DMS53 (cell line): ENCODE data around the gene KLF13.
"Not testable (repeated sequence)": the region's sequence is repeated elsewhere in the genome, so short reads cannot be mapped to it uniquely, and the experiment has no call there.

ENCODE experiments used
- DNase-seq: peaks from one replicate; lab custom pipeline; 2025; lab: John Stamatoyannopoulos, UW

Gene KLF13

DNA sequence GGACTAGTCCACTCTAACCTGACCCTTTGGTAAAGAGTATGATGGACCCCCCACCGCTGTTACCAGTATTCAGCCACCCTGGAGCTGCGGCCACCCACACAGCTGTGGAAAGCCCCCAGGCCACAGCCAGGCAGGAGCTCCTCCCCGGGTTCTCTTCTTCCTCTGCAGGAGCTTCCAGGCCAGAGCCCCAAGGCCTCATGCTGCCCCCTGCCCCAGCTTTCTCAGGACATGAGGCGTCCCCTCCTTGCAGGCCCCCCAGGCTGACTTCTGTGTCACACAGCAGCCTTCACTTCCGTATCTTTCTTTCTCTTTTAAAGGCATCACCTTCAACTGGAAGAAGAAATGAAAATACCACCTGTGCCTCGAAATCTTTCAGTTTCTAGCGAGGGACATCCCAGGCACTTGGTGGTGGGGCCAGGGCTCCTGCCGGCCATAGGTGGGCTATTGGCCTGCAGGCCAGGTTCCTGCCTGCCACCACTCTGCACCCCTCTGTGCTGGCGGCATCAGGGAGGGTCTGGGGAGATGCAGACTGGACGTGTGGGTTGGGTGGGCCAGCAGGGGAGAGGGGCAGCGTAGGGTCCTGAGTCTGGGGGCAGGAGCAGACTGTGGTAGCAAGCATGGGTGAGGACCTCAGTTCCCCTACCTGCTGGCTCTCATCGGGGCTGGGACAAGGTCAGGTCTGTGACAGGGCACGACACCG lies 19.9 kb downstream of the KLF13 start:
- no peak for DNase-seq

DNA sequence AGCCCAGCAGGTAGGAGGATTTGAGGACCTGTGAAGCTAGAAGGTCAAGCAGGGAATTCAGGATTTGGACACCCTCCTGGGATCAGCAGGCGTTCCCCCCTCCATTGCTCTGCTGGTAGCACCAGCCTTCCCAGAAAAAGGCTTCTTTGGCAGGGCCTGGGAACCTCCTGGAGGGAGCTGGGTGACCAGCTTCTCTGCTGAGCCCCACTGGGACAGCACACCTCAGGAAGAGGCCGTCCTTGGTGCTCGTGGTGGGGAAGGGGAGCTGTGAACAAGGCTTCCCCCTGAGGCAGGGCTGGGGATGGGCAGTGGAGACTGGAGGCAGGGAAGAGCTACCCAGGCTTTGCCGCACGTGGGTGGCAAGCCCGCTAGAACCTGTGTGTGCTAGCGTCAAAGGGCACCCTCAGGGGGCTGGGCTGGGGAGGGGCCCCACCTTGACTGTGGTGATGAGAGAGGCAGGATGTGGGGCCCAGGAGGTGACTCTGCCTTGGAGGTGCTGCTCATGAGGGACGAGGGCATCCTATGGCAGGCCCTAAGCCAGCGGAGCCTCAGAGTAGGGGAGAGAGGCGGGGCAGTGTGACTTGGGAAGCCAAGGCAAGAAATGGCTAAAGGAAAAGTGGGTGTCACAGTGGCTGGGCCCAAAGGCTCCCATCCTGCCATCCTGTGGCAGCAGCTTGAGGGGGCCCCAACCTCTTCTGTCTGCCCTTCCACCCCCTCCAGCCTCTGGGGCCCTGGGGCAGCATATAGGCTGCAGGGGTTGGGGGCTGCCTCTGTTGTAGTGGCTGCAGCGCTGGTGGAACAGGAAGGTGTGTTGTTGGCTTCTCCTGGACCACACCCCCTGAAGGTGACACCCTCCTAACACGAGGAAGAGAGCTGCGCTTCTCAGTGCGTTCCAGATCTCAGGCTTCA lies 20.7 kb downstream of the KLF13 start:
- no peak for DNase-seq

DNA sequence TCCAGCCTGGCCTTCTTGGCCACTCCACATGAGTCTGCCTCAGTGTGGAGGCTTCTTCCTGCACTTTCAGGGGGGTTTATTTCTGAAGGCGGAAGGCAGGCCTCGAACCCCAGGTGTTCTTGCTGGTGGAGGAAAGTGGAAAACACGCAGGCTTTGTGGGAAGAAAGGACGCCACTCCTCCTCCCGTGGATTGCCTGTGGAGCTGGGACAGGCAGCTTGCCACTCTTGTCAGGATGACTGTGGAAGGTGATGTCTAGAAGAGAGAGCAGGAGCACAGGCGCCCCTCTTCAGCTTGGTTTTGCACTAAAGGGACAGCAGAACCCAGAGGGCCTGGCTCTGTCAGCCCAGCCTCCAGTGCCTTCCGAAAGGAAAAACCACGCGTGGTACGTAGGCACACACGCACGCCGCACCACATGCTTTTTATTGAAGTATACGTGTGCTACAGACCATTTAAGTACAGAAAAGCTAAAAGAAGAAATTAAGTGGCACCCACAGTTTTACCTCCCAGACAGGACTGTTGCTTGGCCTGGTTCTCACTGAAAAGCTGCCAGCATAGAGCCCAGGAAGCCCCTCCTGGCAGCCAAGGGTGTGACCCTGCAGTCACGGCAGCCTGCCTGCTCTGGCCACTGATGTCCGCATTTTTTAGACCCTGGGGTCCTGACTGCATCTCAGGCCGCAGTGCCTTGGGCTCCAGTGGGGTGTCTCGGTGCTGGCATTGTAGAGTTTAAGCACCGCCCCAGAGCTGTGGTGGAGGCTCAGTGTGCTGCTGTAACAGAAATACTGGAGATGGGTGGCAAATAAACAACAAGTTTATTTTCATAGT lies 21.6 kb downstream of the KLF13 start:
- DNase-seq: no peak

DNA sequence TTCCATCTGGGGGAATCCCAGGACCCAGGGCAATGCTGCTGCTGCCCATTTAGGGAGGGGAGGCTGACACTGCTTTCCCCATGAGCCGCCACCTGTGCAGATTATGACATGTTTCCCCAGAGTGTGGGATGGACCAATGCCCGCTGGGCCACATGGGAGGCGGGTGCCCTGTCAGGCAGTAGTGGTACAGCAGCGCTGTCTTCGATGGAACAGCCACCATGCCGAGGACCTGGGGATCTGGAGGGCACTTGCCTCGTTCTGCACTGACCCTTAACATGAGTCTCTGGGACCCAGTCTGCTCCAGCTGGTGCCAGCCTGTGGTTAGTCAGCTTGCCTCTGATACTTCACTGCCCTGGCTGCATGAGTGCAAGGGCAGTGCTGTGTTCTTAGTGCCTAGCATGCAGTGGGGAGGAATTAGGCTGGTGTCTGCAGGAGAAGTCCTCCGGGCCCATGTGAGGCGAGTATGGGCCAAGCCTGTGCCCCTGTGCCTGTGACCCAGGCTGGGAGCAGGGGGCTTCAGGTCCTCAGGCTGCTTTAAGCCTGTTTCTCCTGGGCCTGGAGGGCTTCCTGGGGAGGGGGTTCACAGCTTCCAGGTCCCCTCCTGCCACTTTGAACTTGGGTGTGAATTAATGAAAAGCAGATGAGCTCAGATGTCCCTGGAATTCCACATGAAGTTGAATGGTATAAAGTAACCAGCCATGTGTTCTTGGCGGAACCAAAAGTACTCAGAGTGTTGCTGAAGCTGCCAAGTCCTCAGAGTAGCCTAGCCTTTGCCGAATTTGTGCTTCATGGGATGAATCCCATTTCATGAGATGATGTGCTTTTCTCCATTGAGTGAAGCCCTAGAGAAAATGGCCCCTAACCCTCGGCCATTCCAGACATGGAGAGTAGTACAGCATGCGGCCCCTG lies 22.9 kb downstream of the KLF13 start:
- no peak for DNase-seq

DNA sequence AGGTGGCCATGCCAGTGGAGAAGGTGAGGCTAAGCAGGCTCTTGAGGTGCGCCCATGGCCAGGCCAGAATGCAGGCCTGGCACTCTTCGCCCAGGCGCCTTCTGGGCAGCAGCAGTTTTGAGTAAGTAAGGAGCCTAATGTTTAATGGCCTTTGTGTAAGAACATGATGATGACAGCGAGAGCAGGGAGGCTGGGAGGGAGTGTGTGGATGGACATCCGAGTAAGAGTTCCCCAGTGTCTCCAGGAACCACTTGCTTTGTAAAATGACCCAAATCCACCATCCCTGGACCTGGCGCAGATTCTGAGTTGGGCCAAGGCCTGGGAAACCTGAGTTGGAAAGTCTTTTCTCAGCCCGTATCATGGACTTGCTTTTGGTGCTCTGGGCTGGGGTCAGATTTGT lies 24.1 kb downstream of the KLF13 start:
- DNase-seq: no peak

DNA sequence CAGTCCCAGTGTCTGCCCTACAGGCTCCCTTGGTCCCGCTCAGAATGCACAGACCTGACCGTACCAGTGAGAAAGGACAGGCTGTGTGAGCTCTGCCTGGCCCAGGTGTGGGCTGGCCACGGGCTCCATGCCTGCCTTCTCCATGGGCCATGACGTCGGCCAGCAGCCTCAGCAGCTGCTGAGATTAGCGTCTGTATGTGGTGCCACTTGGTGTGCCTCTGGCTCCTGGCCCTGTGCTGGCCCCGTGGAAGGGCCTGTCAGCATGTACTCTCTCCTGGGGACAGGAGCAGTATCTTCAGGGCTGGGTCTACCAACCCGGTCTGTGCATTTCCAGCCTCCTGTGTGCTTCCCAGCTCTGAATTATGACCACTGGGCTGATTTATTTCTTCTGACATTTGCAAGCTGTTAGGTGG lies 25.7 kb downstream of the KLF13 start:
- peak; percentile 64 for DNase-seq

DNA sequence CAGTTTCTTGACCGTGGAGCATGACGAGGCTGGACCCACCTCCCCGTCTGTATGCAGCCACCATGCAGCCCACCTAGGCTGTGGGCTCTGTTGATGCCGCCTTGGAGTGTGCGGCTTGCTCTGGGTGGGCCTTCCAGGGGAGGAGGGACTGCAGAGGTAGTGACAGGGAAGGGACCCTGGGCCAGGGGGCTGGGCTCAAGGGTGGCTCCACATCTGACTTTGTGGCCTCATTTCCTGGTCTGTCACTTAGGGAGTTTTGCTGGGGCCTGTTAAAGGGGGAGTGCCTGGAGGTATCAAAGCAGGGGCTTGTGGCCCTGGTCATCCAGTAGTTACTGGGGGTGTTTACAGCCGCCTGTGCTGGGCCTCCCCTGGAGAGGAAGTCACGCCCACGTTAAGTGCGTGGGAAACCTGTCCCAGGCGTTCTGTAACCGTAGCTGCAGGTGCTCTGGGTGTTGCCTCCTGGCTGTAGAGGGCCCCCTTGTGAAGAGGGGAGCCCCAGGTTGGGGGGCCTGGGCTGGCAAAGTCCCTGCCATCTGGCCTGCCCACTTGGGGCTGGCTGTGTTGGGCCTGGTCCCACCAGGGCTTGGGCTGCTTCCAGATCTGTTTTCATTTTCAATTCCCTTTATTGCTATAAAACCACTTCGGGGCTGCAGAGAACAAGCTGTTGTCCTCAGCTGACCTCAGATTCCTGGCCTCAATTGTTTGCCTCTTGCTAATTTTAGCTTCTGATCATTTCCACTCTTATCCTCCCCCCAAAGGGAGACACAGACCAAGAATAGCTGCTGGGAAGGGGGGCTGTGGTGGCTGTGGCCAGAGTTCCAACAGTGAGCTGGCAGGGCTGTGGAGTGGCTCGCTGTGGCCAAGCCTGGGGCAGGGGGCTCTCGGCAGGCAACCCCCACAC lies 26.5 kb downstream of the KLF13 start:
- peak; percentile 40 for DNase-seq

DNA sequence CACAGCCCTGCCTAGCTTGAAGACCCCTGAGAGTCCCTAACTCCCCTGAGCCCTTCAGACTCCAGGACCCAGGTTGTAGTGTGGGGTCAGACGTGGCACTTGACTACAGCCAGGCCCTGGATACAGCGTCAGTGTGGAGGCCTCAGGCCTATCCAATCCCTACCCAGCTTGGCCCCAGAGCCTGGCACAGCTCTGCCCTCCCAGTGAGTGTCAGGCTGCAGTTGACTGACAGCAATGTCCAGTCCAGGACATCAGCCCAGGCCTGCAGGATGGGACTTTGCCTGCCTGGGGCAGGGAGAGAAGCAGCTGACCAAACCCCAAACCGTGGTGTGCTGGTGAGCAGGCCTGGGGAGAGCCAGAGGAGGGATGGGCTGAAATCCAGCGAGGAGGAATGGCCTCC lies 27.3 kb downstream of the KLF13 start:
- no peak for DNase-seq

DNA sequence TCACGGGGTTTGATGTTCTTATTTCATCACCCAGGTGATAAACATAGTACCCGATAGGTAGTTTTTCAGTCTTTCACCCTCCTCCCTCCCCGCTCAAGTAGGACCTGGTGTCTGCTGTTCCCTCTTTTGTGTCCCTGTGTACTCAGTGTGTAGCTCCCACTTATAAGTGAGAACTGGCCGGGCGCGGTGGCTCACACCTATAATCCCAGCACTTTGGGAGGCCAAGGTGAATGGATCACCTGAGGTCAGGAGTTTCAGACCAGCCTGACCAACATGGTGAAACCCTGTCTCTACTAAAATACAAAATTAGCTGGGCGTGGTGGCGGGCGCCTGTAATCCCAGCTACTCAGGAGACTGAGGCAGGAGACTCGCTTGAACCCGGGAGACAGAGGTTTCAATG lies 29.5 kb downstream of the KLF13 start:
- not testable (repeated sequence) for DNase-seq

DNA sequence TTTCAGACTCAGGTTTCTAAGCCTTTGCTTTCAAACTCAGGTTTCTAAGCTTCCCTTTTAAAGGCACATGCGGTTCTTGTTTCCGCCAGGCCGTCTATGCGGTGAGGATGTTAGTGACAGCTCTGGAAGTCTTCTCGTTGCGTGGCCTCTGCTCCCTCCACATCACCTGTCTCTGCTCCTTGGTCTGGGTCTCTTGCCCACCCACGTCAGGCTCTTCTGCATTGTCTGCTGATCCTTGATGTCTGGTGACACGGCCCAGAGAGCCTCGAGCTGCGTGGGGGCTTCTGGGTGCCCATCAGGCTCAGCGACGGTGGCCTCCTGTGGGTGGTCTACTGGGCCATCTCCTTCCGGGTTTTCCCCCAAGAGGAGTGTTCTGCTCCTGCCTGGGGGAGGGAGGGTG lies 30.5 kb downstream of the KLF13 start:
- no peak for DNase-seq

DNA sequence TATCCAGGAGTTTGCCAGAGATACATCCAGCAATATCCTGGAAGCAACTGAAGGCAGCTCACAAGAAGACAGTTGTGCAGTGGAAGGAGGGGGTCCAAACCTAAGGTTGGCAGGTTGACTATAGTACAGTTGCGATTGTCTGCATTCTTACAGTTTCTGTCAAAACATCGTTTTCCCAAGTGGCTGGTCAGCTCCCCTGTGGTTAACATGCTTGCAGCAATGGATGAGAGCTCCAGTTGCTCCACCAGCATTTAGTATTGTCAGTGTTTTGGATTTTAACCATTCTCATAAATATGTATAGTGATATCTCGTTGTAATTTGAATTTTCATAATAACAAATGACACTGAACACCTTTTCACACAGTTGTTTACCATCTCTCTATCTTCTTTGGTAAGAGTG lies 31.5 kb downstream of the KLF13 start:
- no peak for DNase-seq

DNA sequence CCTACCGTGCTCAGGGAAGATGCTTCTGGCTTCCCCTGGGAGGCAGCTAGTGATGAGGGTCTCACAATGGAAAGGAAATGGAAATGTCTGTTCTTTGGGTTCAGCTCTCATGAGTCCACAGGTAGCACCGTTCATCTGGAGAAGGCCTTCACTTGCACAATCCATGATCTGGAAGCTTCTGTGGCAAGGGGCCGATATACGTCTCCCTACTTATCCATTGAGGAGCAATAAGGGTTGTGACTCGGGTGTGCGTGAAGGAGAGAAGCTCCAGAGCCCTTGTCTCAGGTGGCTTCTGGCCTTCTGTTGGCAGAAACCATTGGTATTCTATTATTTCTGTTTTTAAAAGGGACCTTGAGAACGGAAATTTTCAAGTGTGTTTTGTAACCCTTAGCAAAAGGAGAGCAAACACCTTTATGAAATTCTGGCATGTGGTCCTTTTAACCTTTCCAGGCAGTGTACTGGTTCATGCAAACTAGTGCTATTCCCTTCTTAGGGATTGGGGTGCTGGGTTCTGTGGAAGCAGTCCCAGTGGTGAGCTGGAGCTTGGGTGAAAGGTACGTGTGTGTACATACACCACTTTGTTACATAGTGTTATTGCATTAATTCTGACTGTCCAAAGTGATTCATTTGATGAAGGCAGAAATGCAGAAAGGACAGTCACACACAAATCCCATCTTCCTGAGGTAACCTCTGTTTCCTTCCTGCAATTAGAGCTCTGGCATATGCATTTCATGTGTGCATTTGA lies 32.5 kb downstream of the KLF13 start:
- DNase-seq: no peak

DNA sequence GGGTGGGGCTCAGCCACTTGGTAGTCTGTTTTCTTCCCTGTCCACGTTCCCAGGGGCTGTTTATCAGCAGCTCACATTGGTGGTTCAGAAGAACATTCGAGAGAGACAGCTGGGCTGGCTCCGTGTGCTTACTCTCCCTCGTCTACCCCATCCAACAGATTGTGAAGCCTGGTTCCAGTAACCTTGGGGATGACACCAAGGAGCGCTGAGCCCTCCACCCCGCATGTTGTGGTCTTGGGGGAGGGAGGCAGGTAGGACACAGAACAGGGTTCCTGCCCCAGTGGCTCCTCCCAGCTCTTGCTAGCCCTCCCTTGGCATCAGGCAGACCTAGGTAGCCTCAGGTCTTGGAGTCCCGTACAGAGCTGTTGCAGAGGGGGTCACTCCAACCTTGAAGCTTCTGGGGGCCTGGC lies 33.1 kb downstream of the KLF13 start:
- peak; percentile 28 for DNase-seq

DNA sequence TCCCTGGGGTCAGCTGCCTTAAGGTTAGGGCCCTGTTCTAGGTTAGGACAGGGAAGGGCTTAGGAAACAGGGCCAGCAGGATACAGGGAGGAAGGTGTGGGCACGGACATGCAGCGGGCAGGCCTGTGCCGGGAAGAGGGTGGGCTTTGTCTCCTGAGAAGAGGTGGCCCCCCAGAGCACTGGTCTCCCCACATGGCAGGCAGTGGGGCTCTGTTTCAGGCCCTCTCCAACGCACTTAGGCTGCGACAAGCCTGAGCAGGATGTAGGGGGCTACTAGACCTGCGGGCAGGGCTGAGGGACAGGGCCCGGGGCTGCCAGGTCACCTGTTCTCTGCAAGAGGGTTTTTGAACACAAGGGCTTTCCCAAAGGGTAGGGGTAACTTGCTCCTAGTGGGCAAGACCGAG lies 33.5 kb downstream of the KLF13 start:
- peak; percentile 27 for DNase-seq

DNA sequence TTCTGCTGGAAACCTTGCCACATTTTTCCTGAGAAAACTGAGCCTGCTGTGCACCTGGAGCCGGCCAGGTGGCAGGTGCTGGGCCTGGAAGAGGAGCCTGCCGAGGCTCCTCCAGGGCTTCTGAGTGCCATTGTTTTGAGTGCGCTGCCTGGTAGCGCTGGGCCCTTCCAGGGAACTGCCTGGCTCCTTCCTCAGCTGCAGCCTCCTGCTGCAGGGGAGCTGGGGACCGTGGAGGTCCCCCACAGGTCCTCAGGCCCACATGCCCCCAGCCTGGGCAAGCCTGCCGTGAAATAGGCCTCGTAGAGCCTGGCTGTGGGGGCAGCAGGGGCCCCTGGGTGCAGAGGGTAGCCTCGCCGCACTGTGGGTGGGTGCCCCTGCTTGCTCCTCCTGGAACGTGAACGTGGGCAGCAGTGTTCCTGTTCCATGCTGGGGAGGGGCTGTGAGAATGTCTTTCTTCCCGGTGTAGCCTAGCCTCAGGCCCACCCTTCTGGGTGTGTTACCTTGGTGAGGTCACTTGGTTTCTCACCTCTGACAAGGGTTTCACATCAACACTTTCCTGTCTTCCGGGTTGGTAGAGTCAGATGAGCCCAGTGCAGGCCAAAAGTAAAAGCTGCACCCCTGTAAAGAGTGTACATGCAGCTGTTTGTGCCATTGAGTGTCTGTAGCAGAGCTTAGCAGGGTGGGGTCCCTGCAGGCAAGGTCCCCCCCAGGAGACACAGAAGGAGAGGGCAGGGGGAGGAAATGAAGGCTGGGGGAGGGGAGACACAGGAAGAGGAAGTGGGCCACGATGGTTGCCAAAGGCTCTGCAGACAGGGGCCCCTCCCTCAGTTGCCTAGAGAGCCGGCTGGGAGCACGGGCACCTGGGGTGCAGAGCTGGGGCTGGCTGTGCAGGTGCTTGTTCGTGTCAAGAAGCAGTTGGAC lies 34.5 kb downstream of the KLF13 start:
- peak; percentile 87 for DNase-seq

DNA sequence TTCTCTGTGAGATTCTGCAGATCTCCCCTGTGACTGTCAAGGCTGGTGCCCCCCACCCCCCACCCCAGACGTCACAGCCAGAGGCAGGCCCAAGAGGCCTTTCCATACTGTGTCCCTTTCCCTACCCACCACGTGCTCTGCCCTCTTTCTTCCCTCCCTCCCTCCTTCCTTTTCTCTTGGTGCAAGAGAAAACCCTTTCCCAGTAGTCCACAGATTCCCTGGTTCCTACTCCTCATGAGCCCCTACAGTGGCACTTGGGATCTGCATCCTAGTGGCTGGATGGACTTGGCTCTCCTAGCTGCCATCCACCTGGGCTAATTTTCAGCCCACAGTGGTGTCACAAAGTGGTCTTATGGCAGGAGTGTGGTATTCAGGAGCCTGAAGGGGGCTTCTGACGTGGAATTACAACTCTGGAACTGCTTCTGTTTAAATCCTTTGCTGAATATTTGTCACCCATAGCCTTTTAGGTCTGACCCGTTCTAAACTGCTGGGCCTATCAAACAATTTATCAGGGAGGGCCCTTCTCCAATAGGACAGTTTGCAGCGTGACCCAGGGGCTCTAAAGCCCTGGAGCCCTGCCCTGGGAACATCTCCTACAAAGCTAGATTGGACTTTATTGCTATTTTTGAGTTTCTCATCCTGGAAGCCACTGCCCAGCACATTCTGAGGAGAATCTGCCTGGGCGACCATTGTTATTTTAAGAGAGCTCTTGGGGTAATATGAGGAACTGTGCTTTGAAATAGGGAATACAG lies 35.3 kb downstream of the KLF13 start:
- peak; percentile 28 for DNase-seq

DNA sequence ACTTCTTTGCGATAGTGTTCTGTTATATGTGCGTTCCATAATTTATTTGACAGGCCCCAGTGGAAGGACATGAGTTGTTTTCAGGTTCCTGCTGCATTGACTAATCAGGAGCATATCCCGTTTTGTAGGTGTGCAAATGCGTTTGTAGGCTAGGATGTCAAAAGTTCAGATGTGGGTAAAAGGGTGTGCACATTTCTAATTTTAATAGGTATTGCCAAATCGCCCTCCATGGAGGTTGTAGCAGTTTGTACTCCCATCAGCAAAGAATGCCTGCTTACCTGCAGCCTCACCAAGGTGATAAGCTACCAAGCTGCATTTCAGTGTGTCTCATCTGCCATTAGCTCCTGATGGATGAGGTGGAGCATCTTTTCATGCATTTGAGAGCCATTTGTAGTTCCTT lies 36.3 kb downstream of the KLF13 start:
- DNase-seq: no peak
